Esophagus muscularis mucosa (tissue), 4 donors: Measurements from ENCODE around the gene CNNM4.

ENCODE experiments used
- CTCF ChIP-seq, 3 experiments: fragments of 200-600 bp in 2 of 3; fragments of 450-650 bp in 1 of 3; sonication (generic) in 2 of 3; IDR thresholded peaks; one replicate each; pipeline ENCODE4 v1.5.1; 2017 to 2019; ENCODE audit warnings: antibody characterized with exemption in 3 of 3, mild to moderate bottlenecking in 2 of 3, moderate library complexity in 1 of 3
- EP300 ChIP-seq: sonication (generic); formaldehyde crosslinking; IDR thresholded peaks from one replicate; pipeline ENCODE4 v1.6.1; 2017; ENCODE audit warnings: antibody characterized with exemption
- POLR2A ChIP-seq: fragments of 450-650 bp; IDR thresholded peaks from one replicate; pipeline ENCODE4 v1.6.1; 2017; ENCODE audit warnings: antibody characterized with exemption, moderate library complexity, mild to moderate bottlenecking, low read depth
- POLR2AphosphoS5 ChIP-seq, 2 donors: sonication (generic); formaldehyde crosslinking; IDR thresholded peaks; one replicate each; pipeline ENCODE4 v1.6.1; 2017; ENCODE audit warnings: antibody characterized with exemption in 2 of 2

GRCh38 chr2:96843538-96844268, 83.0 kb downstream of the CNNM4 start, which contains the start of gene ANKRD23:
- no peak for TF ChIP-seq CTCF (IDR thresholded peaks at IDR 0.05)
- peak; percentile 48 for TF ChIP-seq POLR2A
- no peak for TF ChIP-seq EP300
- TF ChIP-seq POLR2AphosphoS5 (IDR thresholded peaks at IDR 0.05), result no peak
